Sigmoid colon (tissue), 7 donors: ENCODE data around the gene MYO7A. TPM values are rescaled to one million over a fixed set of nuclear protein-coding genes. Genes with fewer than 3 reads are reported as not detected.

Experiments
- DNase-seq: peaks from one replicate; pipeline ENCODE4 v3.0.0-alpha.2; 2019
- H3K27ac ChIP-seq, 4 donors: fragments of 200-600 bp; sonication (generic); one replicate each; pipeline ENCODE4 v1.5.1; 2016 to 2019; ENCODE audit warnings: mild to moderate bottlenecking in 1 of 4
- H3K27me3 ChIP-seq, 3 donors: fragments of 200-600 bp; sonication (generic); one replicate each; pipeline ENCODE4 v1.5.1; 2019; ENCODE audit warnings: mild to moderate bottlenecking in 1 of 3
- H3K36me3 ChIP-seq, 4 donors: fragments of 200-600 bp; sonication (generic); one replicate each; pipeline ENCODE4 v1.5.1; 2016 to 2019
- H3K4me1 ChIP-seq, 4 donors: fragments of 200-600 bp; sonication (generic); one replicate each; pipeline ENCODE4 v1.5.1; 2017 to 2019
- H3K4me3 ChIP-seq, 4 donors: fragments of 200-600 bp; sonication (generic); one replicate each; pipeline ENCODE4 v1.5.1; 2017 to 2019; ENCODE audit warnings: mild to moderate bottlenecking in 2 of 4, moderate library complexity in 1 of 4
- H3K9me3 ChIP-seq, 4 donors: fragments of 200-600 bp in 3 of 4; sonication (generic) in 3 of 4; one replicate each; pipeline versions ENCODE4 v1.5.1 to v1.6.1; 2013 to 2019
- CTCF ChIP-seq, 4 experiments: fragments of 450-650 bp in 3 of 4; fragments of 200-600 bp in 1 of 4; IDR thresholded peaks; one replicate each; pipeline ENCODE4 v1.5.1; 2016 to 2019; ENCODE audit warnings: antibody characterized with exemption in 4 of 4, mild to moderate bottlenecking in 3 of 4, moderate library complexity in 2 of 4
- EP300 ChIP-seq, 4 donors: sonication (generic); formaldehyde crosslinking; IDR thresholded peaks; one replicate each; pipeline ENCODE4 v1.6.1; 2017; ENCODE audit warnings: antibody characterized with exemption in 4 of 4
- POLR2A ChIP-seq, 2 donors: fragments of 450-650 bp; IDR thresholded peaks; one replicate each; pipeline ENCODE4 v1.6.1; 2016; ENCODE audit warnings: antibody characterized with exemption in 2 of 2, mild to moderate bottlenecking in 2 of 2, moderate library complexity in 2 of 2
- POLR2AphosphoS5 ChIP-seq, 4 donors: sonication (generic); formaldehyde crosslinking; IDR thresholded peaks; one replicate each; pipeline ENCODE4 v1.6.1; 2017; ENCODE audit warnings: antibody characterized with exemption in 4 of 4
- WGBS, 2 donors: extraction: QIAGEN DNeasy Blood & Tissue Kit; methylation state at CpG; one replicate each; pipeline ENCODE4 v1.1.7; 2013; 5-methylcytosine and 5-hydroxymethylcytosine counted together
- intact Hi-C: fragments of 100-400 bp; cut with DNase I; formaldehyde crosslinking; loops from one replicate; pipeline ENCODE4 v1.15.1; 2023
- polyA plus RNA-seq, 3 donors: library from polyadenylated mRNA; stranded (reverse); fragments of 200-250 nt; gene quantifications; one replicate each; pipeline ENCODE4 v1.2.3, GENCODE V29; 2013
- total RNA-seq, 4 donors: library from RNA; depleted of rRNA; stranded (reverse); fragments of >200 nt; gene quantifications; one replicate each; pipeline ENCODE4 v1.1.0, GENCODE V29; 2016
- donor health status: healthy with polysubstance abuse.
- donor health status: Bipolar disorder and iron deficiency.
- donor health status: healthy.

The MYO7A gene
- total and polyA plus RNA-seq, 7 donors, result 1.8 to 12.8 (median 7.7) TPM

- TF ChIP-seq POLR2A (IDR thresholded peaks at IDR 0.05) (no peak), CTCF (IDR thresholded peaks at IDR 0.05) (no peak), EP300 (IDR thresholded peaks at IDR 0.05) (no peak), POLR2AphosphoS5 (IDR thresholded peaks at IDR 0.05) (no peak)
- H3K27ac ChIP-seq, result no peak overlapping the region
- H3K9me3 ChIP-seq, result no peaks in the 10 kb centered on the region
- intact Hi-C loops, result no loop called here
- H3K27me3 ChIP-seq, result no peaks in the 10 kb centered on the region
- H3K4me1 ChIP-seq, result peaks cover 0 to 25% (median 14%) of the 10 kb centered on the region in 4 donors
- H3K36me3 ChIP-seq, result peaks cover 0 to 14% (median 0%) of the 10 kb centered on the region in 4 donors
- no peak overlapping the region for H3K4me3 ChIP-seq
- DNase-seq, result peak; percentile 52
- WGBS, 2 donors, result 81 to 92% methylated on average over 6 of the region's 6 CpGs
Measured at GRCh38 chr11:77085652-77086051, 42.4 kb upstream of the MYO7A start.

- Histone ChIP-seq H3K4me1 (peaks cover 0 to 25% (median 14%) of the 10 kb centered on the region in 4 donors), H3K4me3 (no peak overlapping the region), H3K27me3 (no peaks in the 10 kb centered on the region), H3K9me3 (no peaks in the 10 kb centered on the region), H3K27ac (peak overlapping the region in 2 of 4 donors; percentile 43 to 57), H3K36me3 (peaks cover 0 to 14% (median 0%) of the 10 kb centered on the region in 4 donors)
- intact Hi-C loops, result no loop called here
- TF ChIP-seq CTCF (IDR thresholded peaks at IDR 0.05) (no peak), POLR2AphosphoS5 (IDR thresholded peaks at IDR 0.05) (no peak), POLR2A (IDR thresholded peaks at IDR 0.05) (no peak), EP300 (IDR thresholded peaks at IDR 0.05) (no peak)
- peak; percentile 60 for DNase-seq
- WGBS, 2 donors, result 15 to 71% methylated on average over 23 of the region's 23 CpGs
Measured at GRCh38 chr11:77086521-77087472, 41.2 kb upstream of the MYO7A start.

- H3K36me3 ChIP-seq, result peaks cover 0 to 14% (median 0%) of the 10 kb centered on the region in 4 donors
- DNase-seq, result no peak
- peaks cover 0 to 15% (median 6%) of the 10 kb centered on the region in 4 donors for H3K4me1 ChIP-seq
- no peaks in the 10 kb centered on the region for H3K9me3 ChIP-seq
- intact Hi-C loops, result no loop called here
- no peak overlapping the region for H3K4me3 ChIP-seq
- peak overlapping the region in 1 of 4 donors; percentile 44 for H3K27ac ChIP-seq
- H3K27me3 ChIP-seq, result no peaks in the 10 kb centered on the region
- WGBS, 2 donors, result 69 to 89% methylated on average over 9 of the region's 9 CpGs
- TF ChIP-seq EP300 (IDR thresholded peaks at IDR 0.05), result no peak
- no peak for TF ChIP-seq CTCF (IDR thresholded peaks at IDR 0.05)
- TF ChIP-seq POLR2AphosphoS5 (IDR thresholded peaks at IDR 0.05), result no peak
- no peak for TF ChIP-seq POLR2A (IDR thresholded peaks at IDR 0.05)
Measured at GRCh38 chr11:77087723-77088225, 40.3 kb upstream of the MYO7A start.

- Histone ChIP-seq H3K27me3 (no peaks in the 10 kb centered on the region), H3K9me3 (no peaks in the 10 kb centered on the region), H3K4me3 (no peak overlapping the region), H3K36me3 (peaks cover 0 to 14% (median 0%) of the 10 kb centered on the region in 4 donors), H3K4me1 (peaks cover 0 to 8% (median under 1%) of the 10 kb centered on the region in 4 donors), H3K27ac (peak overlapping the region in 1 of 4 donors; percentile 44)
- intact Hi-C loops, result no loop called here
- 22 to 64% methylated on average over 11 of the region's 11 CpGs for WGBS, 2 donors
- TF ChIP-seq CTCF (IDR thresholded peaks at IDR 0.05) (no peak), POLR2AphosphoS5 (IDR thresholded peaks at IDR 0.05) (no peak), EP300 (IDR thresholded peaks at IDR 0.05) (no peak), POLR2A (IDR thresholded peaks at IDR 0.05) (no peak)
- peak; percentile 54 for DNase-seq
Measured at GRCh38 chr11:77088236-77089003, 39.6 kb upstream of the MYO7A start.
